ENCODE data around the gene LRRC4B. TPM values are rescaled to one million over a fixed set of nuclear protein-coding genes. Genes with fewer than 3 reads are reported as not detected.

Gene LRRC4B
- polyA plus RNA-seq, 1 of the 3 experiments (the other 2 are of a cell fraction): 6.9 TPM

GRCh38 chr19:50500060-50500752, 68.0 kb downstream of the LRRC4B start:
- WGBS (ENCODE audit: low lambda C conversion rate): 51% methylated on average over 19 of the region's 27 CpGs
- Histone ChIP-seq H4K20me1 (ENCODE audit: insufficient read depth) (no peaks in the 10 kb centered on the region), H2AFZ (ENCODE audit: low read depth) (no peak overlapping the region), H3K4me1 (ENCODE audit: control insufficient read depth in 1 of 2, insufficient read depth in 2 of 2, low read depth in 1 of 2, low read length in 1 of 2) (peaks cover 0 to 7% of the 10 kb centered on the region in 2 experiments; a peak in 1 of 4 replicates), H3K79me2 (ENCODE audit: insufficient read depth) (no peaks in the 10 kb centered on the region), H3K9me2 (no peaks in the 10 kb centered on the region), H3K27me3 (ENCODE audit: insufficient read depth) (no peaks in the 10 kb centered on the region), H3K4me2 (no peak overlapping the region), H3K27ac (ENCODE audit: low read depth in 2 of 2, low read length in 1 of 2) (no peak overlapping the region), H3K4me3 (ENCODE audit: low read depth in 2 of 2, low read length in 1 of 2) (no peak overlapping the region), H3K9me3 (no peaks in the 10 kb centered on the region), H3K9ac (no peak overlapping the region), H3K36me3 (replicated peaks in 1 of 2; ENCODE audit: control insufficient read depth in 1 of 2, insufficient read depth in 2 of 2, low read length in 1 of 2) (no peaks in the 10 kb centered on the region), H3F3A (replicated peaks; ENCODE audit: insufficient read depth) (no peaks in the 10 kb centered on the region)
- DNase-seq: peak; percentile 84
- ChIA-PET POLR2A (interaction anchor here (1.4 kb wide), 1 partner anchor 11 kb away, joined by 9 read pairs; the partner anchor contains the start of gene JOSD2), CTCF (interaction anchor here (0.7 to 2.5 kb wide), 7 partner anchors 10 to 290 kb away, joined by 3 to 11 read pairs (median 6); partner anchors contain the start of genes ACP4 and JOSD2)
- peak; percentile 28; the same call in 1 of the 2 replicates for TF ChIP-seq GATA2 (CRISPR knock-in tag; IDR thresholded peaks at IDR 0.05)
- no peak for TF ChIP-seq RFX5 (IDR thresholded peaks at IDR 0.05; ENCODE audit: low read length)
- TF ChIP-seq CTCF (IDR thresholded peaks at IDR 0.05): peak; percentile 29

- no peak overlapping the region for H3K4me2 ChIP-seq
Observed at GRCh38 chr19:50498219-50499056, 69.8 kb downstream of the LRRC4B start.

More at GRCh38 chr19:50498219-50499056, 69.8 kb downstream of the LRRC4B start:
- Histone ChIP-seq H2AFZ (ENCODE audit: low read depth) (no peak overlapping the region), H3K4me1 (ENCODE audit: control insufficient read depth in 1 of 2, insufficient read depth in 2 of 2, low read depth in 1 of 2, low read length in 1 of 2) (peaks cover 0 to 7% of the 10 kb centered on the region in 2 experiments; a peak in 1 of 4 replicates), H3K27me3 (ENCODE audit: insufficient read depth) (no peaks in the 10 kb centered on the region), H3K36me3 (replicated peaks in 1 of 2; ENCODE audit: control insufficient read depth in 1 of 2, insufficient read depth in 2 of 2, low read length in 1 of 2) (no peaks in the 10 kb centered on the region), H3K9me3 (no peaks in the 10 kb centered on the region), H3K9me2 (no peaks in the 10 kb centered on the region), H3K79me2 (ENCODE audit: insufficient read depth) (no peaks in the 10 kb centered on the region), H4K20me1 (ENCODE audit: insufficient read depth) (no peaks in the 10 kb centered on the region), H3K4me3 (ENCODE audit: low read depth in 2 of 2, low read length in 1 of 2) (no peak overlapping the region), H3F3A (replicated peaks; ENCODE audit: insufficient read depth) (no peaks in the 10 kb centered on the region), H3K27ac (ENCODE audit: low read depth in 2 of 2, low read length in 1 of 2) (no peak overlapping the region), H3K9ac (no peak overlapping the region)
- no peak for TF ChIP-seq MXI1 (IDR thresholded peaks at IDR 0.05; ENCODE audit: low read depth, low read length)
- no peak for TF ChIP-seq RXRA (IDR thresholded peaks at IDR 0.05; ENCODE audit: borderline replicate concordance, low read depth)
- TF ChIP-seq ELF1 (IDR thresholded peaks at IDR 0.05): no peak
- no peak for TF ChIP-seq POLR2AphosphoS5 (IDR thresholded peaks at IDR 0.05; ENCODE audit: low read depth, low read length)
- TF ChIP-seq IRF3 (IDR thresholded peaks at IDR 0.05; ENCODE audit: low read depth, low read length): no peak
- TF ChIP-seq REST (IDR thresholded peaks at IDR 0.05; ENCODE audit: low read depth, low read length): no peak
- TF ChIP-seq ZBTB33 (IDR thresholded peaks at IDR 0.05; ENCODE audit: borderline replicate concordance, low read depth): no peak
- TF ChIP-seq RCOR1 (IDR thresholded peaks at IDR 0.05; ENCODE audit: low read length): no peak
- TF ChIP-seq RAD21 (IDR thresholded peaks at IDR 0.05; ENCODE audit: low read length): no peak
- no peak for TF ChIP-seq MAX (IDR thresholded peaks at IDR 0.05; ENCODE audit: low read depth)
- TF ChIP-seq SIN3A (IDR thresholded peaks at IDR 0.05; ENCODE audit: borderline replicate concordance, low read depth, low read length): no peak
- TF ChIP-seq SMC3 (IDR thresholded peaks at IDR 0.05; ENCODE audit: low read depth, low read length): no peak
- TF ChIP-seq GATA2 (CRISPR knock-in tag; IDR thresholded peaks at IDR 0.05): no peak
- no peak for TF ChIP-seq NRF1 (IDR thresholded peaks at IDR 0.05; ENCODE audit: low read depth, low read length)
- no peak for DNase-seq
- POLR2A ChIA-PET: no interaction called here
- 53% methylated on average over 11 of the region's 11 CpGs for WGBS (ENCODE audit: low lambda C conversion rate)
- CTCF ChIA-PET: no interaction called here

Measured in SK-N-SH (cell line).